Left hindlimb (tissue), 1 donor: ENCODE data around the gene EFCAB6.

ENCODE experiments used
- DNase-seq: peaks from one replicate; pipeline ENCODE4 v3.0.0-alpha.2; 2018

EFCAB6 gene

GRCh38 chr22:43812149-43812842, at the start of gene EFCAB6:
Gene EFCAB6, minus strand, starts transcription at chr22:43812305. Its CDS starts 29,987 bp downstream, at chr22:43782318.
- DNase-seq: peak; percentile 94

GRCh38 chr22:43861529-43861928, 49.4 kb upstream of the EFCAB6 start:
- no peak for DNase-seq

- DNase-seq: no peak
Observed at GRCh38 chr22:43860831-43861230, 48.7 kb upstream of the EFCAB6 start.

- DNase-seq: no peak
Observed at GRCh38 chr22:43860126-43860525, 48.0 kb upstream of the EFCAB6 start.

GRCh38 chr22:43859621-43860020, 47.5 kb upstream of the EFCAB6 start:
- no peak for DNase-seq

GRCh38 chr22:43859176-43859575, 47.1 kb upstream of the EFCAB6 start:
- no peak for DNase-seq

- DNase-seq: no peak
Observed at GRCh38 chr22:43858156-43858895, 46.2 kb upstream of the EFCAB6 start.

- DNase-seq: no peak
Observed at GRCh38 chr22:43857367-43857766, 45.3 kb upstream of the EFCAB6 start.

- DNase-seq: no peak
Observed at GRCh38 chr22:43855431-43855830, 43.3 kb upstream of the EFCAB6 start.

- DNase-seq: no peak
Observed at GRCh38 chr22:43854786-43855271, 42.7 kb upstream of the EFCAB6 start.

GRCh38 chr22:43854121-43854785, 42.1 kb upstream of the EFCAB6 start:
- DNase-seq: no peak

GRCh38 chr22:43853328-43853931, 41.3 kb upstream of the EFCAB6 start:
- no peak for DNase-seq

- no peak for DNase-seq
Observed at GRCh38 chr22:43852573-43853327, 40.6 kb upstream of the EFCAB6 start.

- DNase-seq: no peak
Observed at GRCh38 chr22:43851979-43852307, 39.8 kb upstream of the EFCAB6 start.

- no peak for DNase-seq
Observed at GRCh38 chr22:43851058-43851978, 39.2 kb upstream of the EFCAB6 start.

GRCh38 chr22:43850529-43850928, 38.4 kb upstream of the EFCAB6 start:
- peak; percentile 6 for DNase-seq

GRCh38 chr22:43849731-43850130, 37.6 kb upstream of the EFCAB6 start:
- peak; percentile 2 for DNase-seq

- peak; percentile 40 for DNase-seq
Observed at GRCh38 chr22:43848366-43849171, 36.5 kb upstream of the EFCAB6 start.

- peak; percentile 12 for DNase-seq
Observed at GRCh38 chr22:43847376-43848289, 35.5 kb upstream of the EFCAB6 start.
